Gastrocnemius medialis (tissue), 4 donors: Measurements from ENCODE around the gene HSPA9.

Experiments
- CTCF ChIP-seq, 5 experiments: fragments of 450-650 bp in 3 of 5; fragments of 200-600 bp in 2 of 5; sonication (generic) in 2 of 5; IDR thresholded peaks in 4 of 5; conservative IDR thresholded peaks in 1 of 5; 1 replicate in 4 of 5; 2 replicates in 1 of 5; pipeline ENCODE4 v1.5.1; 2016 to 2019; ENCODE audit warnings: antibody characterized with exemption in 5 of 5, mild to moderate bottlenecking in 3 of 5, moderate library complexity in 3 of 5
- POLR2A ChIP-seq, 2 donors: fragments of 450-650 bp; IDR thresholded peaks; one replicate each; pipeline ENCODE4 v1.6.1; 2017; ENCODE audit warnings: antibody characterized with exemption in 2 of 2, mild to moderate bottlenecking in 2 of 2, moderate library complexity in 2 of 2

- TF ChIP-seq CTCF (IDR thresholded peaks at IDR 0.05 in 4 of 5, conservative IDR thresholded peaks at IDR 0.05 in 1 of 5) (no peak), POLR2A (IDR thresholded peaks at IDR 0.05) (no peak)
Observed at GRCh38 chr5:138570871-138571270, 4.3 kb downstream of the HSPA9 start.
